Measurements from ENCODE around the gene NLRC3. TPM values are rescaled to one million over a fixed set of nuclear protein-coding genes. Genes with fewer than 3 reads are reported as not detected.

The NLRC3 gene
- total and polyA plus RNA-seq, 2 donors from 2014 or later: 0.52 to 5.3 TPM

DNA sequence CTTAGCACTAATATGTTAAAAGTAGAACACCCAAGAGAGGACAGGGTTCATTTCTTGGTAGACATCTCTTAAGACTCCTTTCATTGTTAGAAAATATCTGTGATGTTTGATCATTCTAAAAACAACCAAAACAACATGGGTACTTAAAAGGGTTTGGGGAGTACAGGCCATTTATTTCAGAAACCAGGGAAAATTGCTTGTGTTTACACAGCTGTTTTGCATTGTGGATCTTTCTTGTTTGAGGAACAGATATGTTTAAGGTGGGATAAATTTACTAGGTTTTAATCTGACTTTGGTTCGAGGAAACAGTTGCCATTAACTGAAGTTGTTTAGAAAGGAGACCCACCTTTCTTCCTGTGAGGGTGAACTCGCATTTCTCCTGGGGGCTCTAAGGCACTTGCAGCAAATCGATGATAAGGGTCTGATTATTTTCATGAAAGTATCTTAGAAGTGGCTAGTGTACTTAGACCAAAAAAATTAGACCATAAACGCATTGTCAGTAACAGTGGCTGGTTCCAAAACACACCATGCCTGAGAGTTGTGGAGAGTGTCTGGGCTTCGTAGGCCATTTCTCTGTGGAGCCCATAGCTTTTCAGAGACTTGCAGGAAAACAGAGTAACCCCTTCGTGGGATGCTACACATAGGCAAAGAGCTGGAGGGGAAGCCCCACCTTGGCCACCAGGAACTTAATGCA is 58.8 kb downstream of the NLRC3 start:
- no peak overlapping the region for H3K9ac ChIP-seq (ENCODE audit: low read length in 3 of 3)
- no peak overlapping the region for H3K4me3 ChIP-seq (ENCODE audit: low read length in 3 of 3)
- no peaks in the 10 kb centered on the region for H3K4me1 ChIP-seq (ENCODE audit: control insufficient read depth in 2 of 3, insufficient read depth in 2 of 3, low read depth in 1 of 3, low read length in 3 of 3)
- no peak for FAIRE-seq
- no peak overlapping the region for H3K27ac ChIP-seq (ENCODE audit: low read depth in 2 of 2, low read length in 2 of 2)
- no peaks in the 10 kb centered on the region for H3K9me3 ChIP-seq (ENCODE audit: control insufficient read depth in 2 of 3, insufficient read depth in 1 of 3, low read length in 3 of 3)
- intact Hi-C loops (cut with DNase I): no loop called here
- TF ChIP-seq, protein P1, sequence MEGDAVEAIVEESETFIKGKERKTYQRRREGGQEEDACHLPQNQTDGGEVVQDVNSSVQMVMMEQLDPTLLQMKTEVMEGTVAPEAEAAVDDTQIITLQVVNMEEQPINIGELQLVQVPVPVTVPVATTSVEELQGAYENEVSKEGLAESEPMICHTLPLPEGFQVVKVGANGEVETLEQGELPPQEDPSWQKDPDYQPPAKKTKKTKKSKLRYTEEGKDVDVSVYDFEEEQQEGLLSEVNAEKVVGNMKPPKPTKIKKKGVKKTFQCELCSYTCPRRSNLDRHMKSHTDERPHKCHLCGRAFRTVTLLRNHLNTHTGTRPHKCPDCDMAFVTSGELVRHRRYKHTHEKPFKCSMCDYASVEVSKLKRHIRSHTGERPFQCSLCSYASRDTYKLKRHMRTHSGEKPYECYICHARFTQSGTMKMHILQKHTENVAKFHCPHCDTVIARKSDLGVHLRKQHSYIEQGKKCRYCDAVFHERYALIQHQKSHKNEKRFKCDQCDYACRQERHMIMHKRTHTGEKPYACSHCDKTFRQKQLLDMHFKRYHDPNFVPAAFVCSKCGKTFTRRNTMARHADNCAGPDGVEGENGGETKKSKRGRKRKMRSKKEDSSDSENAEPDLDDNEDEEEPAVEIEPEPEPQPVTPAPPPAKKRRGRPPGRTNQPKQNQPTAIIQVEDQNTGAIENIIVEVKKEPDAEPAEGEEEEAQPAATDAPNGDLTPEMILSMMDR (IDR thresholded peaks at IDR 0.05; ENCODE audit: borderline replicate concordance, extremely low read depth, insufficient read depth): no peak
- no peaks in the 10 kb centered on the region for H3K27me3 ChIP-seq (ENCODE audit: control insufficient read depth, insufficient read depth, low read length)
- peaks cover 8 to 55% (median 39%) of the 10 kb centered on the region in 3 donors for H3K36me3 ChIP-seq (ENCODE audit: control insufficient read depth in 2 of 3, insufficient read depth in 3 of 3, low read length in 3 of 3)
- DNase-seq: peak in 2 of 5 donors; percentile 1 to 34

DNA sequence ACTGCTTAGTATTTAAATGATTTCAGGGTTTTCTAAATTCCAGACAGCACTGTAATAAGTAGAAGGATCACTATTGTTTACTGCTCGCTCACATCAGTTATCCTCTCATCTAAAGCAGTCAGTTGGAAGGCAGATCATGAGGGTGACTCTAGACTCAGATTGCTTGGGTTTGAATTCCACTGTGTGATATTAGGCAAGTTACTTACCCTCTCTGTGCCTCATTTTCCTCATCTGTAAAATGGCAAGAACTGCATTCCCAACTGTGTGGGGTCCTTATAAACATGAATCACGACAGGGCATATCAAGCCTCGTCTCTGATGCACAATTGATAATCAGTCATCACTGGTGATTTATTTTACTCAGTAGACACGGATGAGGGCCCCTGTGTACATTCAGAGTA is 61.3 kb downstream of the NLRC3 start:
- no peak overlapping the region for H3K9ac ChIP-seq (ENCODE audit: low read length in 3 of 3)
- FAIRE-seq (no peak), DNase-seq (no peak)
- no peaks in the 10 kb centered on the region for H3K4me1 ChIP-seq (ENCODE audit: control insufficient read depth in 2 of 3, insufficient read depth in 2 of 3, low read depth in 1 of 3, low read length in 3 of 3)
- H3K4me3 ChIP-seq (ENCODE audit: low read length in 3 of 3): no peak overlapping the region
- peaks cover 6 to 63% (median 43%) of the 10 kb centered on the region in 3 donors for H3K36me3 ChIP-seq (ENCODE audit: control insufficient read depth in 2 of 3, insufficient read depth in 3 of 3, low read length in 3 of 3)
- TF ChIP-seq, protein P1 (IDR thresholded peaks at IDR 0.05; ENCODE audit: borderline replicate concordance, extremely low read depth, insufficient read depth): no peak
- intact Hi-C loops (cut with DNase I): no loop called here
- H3K27ac ChIP-seq (ENCODE audit: low read depth in 2 of 2, low read length in 2 of 2): no peak overlapping the region
- no peaks in the 10 kb centered on the region for H3K9me3 ChIP-seq (ENCODE audit: control insufficient read depth in 2 of 3, insufficient read depth in 1 of 3, low read length in 3 of 3)
- H3K27me3 ChIP-seq (ENCODE audit: control insufficient read depth, insufficient read depth, low read length): no peaks in the 10 kb centered on the region

DNA sequence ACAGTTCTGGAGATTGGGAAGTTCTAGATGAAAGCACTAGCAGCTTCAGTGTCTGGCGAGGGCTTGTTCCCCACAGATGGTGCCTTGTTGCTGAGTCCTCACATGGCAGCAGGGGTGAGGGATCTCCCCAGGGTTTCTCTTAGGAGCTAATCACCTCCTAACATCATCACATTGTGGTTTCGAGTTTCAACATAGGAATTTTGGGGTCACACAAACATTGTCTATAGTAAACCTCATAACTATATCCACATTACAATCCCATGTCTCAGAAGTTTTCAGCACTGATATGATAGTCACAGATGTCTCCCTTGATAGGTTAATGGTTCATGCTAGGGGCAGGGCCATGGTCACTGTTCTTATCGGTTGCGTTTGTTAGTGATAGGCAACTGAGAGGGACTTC is 62.6 kb downstream of the NLRC3 start:
- no peak for FAIRE-seq
- Histone ChIP-seq H3K4me1 (ENCODE audit: control insufficient read depth in 2 of 3, insufficient read depth in 2 of 3, low read depth in 1 of 3, low read length in 3 of 3) (no peaks in the 10 kb centered on the region), H3K4me3 (ENCODE audit: low read length in 3 of 3) (no peak overlapping the region), H3K27me3 (ENCODE audit: control insufficient read depth, insufficient read depth, low read length) (no peaks in the 10 kb centered on the region), H3K9ac (ENCODE audit: low read length in 3 of 3) (no peak overlapping the region), H3K27ac (ENCODE audit: low read depth in 2 of 2, low read length in 2 of 2) (no peak overlapping the region), H3K36me3 (ENCODE audit: control insufficient read depth in 2 of 3, insufficient read depth in 3 of 3, low read length in 3 of 3) (peaks cover 6 to 58% (median 39%) of the 10 kb centered on the region in 3 donors), H3K9me3 (ENCODE audit: control insufficient read depth in 2 of 3, insufficient read depth in 1 of 3, low read length in 3 of 3) (no peaks in the 10 kb centered on the region)
- no peak for DNase-seq
- TF ChIP-seq, protein P1 (IDR thresholded peaks at IDR 0.05; ENCODE audit: borderline replicate concordance, extremely low read depth, insufficient read depth): no peak
- intact Hi-C loops (cut with DNase I): no loop called here
